Measurements from ENCODE around the gene PNPLA2.

The PNPLA2 gene

DNA sequence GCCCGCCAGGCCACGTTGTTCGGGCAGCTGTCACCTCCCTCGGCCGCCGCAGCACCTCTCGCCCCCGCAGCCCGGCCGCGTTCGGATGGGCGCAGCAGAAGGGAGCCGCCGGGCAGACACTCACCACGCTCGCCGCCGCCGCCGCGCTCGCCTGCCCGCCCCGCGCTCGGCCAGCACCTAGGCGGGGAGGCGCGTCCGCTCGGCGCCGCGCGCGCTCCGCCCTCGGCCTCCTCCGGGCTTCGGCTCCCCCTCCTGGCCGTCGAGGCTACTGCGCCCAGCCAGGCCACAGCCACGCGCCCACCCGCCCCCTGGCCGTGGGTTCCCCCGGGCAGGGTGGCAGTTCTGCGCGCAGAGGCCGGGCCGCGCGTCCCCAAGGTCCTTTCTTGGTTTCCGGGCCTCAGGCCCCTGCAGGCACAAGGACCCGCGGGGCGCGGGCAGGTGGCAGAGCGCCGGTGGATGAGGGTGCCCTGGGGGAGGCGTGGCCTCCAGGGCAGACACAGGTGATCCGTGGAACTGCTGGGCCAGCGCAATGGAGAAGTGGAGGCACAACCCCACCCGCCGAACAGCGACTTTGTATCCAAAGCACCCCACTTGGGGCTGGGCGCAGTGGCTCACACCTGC is 20.5 kb upstream of the PNPLA2 start, which contains the start of gene SLC25A22:
TSS of gene SLC25A22 (minus strand) at position 189 of the 621 bp plus-strand sequence. CDS start 3,275 bp downstream, outside the sequence.
- in situ Hi-C loops (cut with MboI; ENCODE audit: low sequenced_read_pairs): no loop called here

DNA sequence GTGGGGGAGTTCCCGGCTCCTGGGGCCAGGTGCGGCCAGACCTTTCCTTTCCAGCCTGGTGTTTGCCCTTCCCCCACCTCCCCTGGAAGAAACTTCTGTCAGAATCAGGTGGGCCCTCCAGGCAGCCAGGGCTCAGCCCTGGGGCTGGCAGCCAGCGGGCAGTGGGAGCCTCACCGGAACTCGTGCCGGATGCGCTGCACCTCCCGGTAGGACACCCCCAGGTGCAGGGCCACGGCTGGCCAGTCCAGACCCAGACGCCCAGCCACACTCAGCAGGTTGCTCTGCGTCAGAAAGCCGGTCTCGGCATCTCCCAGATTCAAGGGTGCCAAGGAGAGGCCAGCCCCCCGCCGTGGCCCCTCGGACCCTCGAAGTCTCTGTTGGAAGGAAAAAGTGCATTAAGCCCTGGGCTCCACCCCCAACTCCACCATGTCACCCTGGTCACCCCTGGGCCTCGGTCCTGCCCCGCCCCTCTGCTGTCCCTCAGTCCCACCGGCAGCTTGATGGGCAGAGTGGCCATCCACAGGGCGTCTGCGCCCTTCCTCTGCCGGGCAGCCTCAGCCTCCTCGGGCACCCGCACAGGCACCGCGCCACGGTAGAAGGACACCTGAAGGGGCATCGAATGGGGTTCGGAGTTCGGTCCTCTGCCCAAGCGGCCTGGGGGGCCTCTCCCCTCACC is 18.9 kb upstream of the PNPLA2 start:
- in situ Hi-C loops (cut with MboI; ENCODE audit: low sequenced_read_pairs): no loop called here

DNA sequence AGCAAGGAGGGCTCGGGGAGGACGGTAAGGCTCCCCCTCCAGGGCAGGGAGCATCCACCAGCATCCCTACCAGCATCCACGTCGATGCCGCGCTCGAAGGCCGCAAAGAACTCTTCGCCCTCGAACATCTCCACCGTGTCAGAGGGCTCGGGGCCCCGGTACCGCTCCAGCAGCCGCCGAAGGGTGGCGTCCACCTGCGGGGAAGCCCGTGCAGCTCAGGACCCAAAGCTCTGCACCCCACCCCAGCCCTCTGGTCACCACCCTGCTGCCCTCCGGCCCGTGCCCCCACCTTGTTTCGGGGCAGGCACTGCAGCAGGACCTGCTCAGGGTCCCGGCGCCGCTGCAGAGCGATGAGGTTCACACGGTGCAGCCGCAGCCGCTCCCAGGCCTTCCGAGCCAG is 18.2 kb upstream of the PNPLA2 start:
- in situ Hi-C loops (cut with MboI; ENCODE audit: low sequenced_read_pairs): no loop called here

DNA sequence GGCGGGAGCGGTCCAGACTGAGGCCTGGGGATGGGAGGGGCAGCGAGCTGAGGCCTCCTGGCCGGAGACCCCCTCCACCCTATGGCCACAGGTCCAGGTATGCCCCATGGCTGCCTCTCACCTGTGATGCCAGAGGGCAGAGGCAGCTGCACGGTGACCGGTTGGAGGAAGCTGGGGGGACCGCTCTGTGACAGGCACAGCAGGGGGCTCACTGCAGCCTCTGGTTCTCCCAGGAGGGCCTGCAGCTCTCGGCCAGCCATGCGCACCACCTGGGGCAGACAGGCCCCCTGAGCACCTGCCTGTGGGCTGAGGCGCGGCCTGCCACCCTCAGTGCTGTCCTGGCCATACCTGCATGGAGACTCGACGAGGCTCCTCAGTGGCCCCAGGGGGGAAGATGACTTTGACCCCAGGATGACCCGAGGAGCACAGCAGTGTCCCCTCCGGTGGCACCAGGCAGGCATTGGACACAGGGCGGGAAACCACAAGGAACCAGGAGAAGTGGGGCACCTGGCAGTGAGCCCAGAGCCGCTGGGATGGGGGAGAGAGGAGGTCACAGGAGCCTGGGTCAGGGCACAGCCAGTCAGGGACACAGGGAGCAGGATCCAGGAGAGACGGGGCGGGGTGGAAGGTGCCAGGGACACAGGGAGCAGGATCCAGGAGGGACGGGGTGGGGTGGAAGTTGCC is 17.5 kb upstream of the PNPLA2 start:
- in situ Hi-C loops (cut with MboI; ENCODE audit: low sequenced_read_pairs): no loop called here

DNA sequence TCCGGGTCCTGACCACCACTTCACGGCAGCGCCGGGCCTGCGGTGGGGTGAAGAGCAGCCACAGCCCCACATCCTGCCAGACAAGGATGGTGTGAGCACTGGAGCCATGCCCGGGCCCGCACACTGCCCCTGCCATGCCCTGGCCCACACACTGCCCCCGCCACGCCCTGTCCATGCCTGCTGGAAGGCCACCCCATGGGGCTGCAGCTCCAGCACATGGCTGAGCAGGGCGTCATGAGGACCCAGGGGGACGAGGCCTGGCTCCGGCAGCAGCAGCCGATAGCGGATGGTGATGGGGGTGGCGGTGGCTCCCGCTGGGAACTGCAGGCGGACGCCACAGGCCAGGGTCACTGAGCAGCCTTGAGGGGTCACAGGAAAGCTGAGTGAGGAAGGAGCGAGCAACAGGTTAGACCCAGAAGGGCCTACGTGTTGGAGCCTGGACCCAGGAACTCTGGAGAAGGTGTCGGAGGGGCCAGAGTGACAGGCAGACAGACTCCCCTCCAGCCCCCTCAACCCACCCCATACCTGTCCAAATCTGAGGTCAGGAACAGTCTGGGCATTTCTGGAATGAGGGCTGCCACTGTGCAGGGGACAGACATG is 16.6 kb upstream of the PNPLA2 start:
- in situ Hi-C loops (cut with MboI; ENCODE audit: low sequenced_read_pairs): no loop called here

DNA sequence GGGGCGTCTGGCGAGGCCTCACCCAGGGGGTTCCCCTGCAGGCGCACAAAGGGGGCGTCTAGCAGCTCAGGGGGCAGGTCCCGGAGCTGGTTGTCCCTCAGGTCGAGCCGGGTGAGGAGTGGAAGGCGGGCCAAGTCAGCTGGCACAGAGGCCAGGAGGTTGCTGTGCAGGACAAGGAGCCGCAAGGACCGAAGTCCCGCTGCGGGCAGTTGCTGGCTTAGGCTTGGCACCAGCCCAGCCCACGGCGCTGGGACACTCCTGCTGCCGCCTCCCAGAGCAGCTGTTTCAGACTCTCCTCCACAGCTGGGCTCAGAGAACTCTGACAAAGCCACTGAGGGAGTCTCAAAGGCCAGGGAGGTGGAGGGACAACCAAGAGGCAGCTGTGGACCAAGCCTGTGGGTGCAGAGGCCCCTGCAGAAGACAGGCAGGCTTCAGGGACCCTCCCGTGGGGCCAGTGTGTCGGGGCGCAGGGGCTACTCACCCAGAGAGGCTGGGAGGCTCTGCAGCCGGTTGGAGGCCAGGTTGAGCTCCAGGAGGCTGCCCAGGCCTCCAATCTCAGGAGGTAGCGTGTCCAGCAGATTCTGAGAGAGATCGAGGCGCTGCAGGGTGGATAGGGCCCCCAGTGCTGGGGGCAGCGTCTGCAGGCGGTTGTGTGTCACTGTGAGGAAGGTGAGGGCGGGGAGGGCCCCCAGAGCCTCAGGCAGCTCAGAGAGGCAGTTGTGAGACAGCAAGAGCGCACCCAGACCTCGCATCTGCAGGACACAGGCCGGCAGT is 15.8 kb upstream of the PNPLA2 start:
- in situ Hi-C loops (cut with MboI; ENCODE audit: low sequenced_read_pairs): no loop called here

DNA sequence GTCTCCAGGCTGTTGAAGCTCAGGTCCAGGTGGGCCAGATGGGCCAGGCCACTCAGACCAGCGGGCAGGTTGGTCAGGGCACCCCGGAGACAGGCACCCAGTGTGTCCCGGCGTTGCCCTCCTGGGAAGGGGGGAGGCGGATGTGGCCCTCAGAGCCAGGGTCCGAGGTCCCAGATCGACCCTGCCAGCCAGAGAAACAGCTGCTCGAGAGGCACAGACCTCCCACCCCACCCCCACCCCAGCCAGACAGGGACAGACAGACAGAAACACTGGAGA is 15.3 kb upstream of the PNPLA2 start:
- in situ Hi-C loops (cut with MboI; ENCODE audit: low sequenced_read_pairs): no loop called here

DNA sequence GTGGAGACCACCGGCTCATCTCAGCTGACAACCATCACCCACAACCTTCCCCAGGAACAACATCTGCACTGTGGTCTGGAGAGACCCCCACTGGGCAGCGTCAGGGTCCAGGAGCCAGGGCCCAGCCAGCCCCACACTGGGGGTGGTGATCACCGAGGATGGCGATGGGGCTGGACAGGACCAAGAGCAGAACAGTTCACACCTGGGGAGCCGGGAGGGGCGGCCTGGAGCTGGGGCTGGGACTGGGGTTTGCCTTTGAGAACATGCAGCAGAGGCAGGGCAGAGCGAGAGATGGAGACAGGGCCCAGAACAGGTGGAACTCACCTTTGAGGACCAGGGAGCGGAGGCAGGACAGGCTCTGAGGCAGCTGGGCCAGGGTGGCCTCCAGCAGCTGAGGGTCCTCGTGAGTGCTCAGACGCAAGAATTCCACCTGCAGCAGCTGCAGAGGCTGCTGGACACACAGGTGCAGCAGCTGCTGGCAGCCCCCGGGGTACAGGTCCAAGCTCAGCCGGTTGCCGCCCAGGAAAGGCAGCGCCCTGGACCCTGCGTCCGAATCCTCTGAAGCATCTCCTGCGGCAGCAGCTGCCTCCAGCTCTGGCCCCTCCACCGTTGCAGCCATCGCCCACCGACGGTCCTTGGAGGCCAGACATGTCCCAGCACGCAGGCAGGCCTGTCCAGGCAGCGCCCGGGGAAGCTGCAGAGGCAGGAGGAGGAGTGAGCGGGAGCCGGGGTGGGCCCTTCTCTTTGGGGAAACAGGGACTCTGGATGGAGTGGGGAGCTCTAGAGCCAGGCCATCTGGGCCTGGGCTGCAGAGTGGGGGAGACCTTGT is 14.7 kb upstream of the PNPLA2 start:
- in situ Hi-C loops (cut with MboI; ENCODE audit: low sequenced_read_pairs): no loop called here

DNA sequence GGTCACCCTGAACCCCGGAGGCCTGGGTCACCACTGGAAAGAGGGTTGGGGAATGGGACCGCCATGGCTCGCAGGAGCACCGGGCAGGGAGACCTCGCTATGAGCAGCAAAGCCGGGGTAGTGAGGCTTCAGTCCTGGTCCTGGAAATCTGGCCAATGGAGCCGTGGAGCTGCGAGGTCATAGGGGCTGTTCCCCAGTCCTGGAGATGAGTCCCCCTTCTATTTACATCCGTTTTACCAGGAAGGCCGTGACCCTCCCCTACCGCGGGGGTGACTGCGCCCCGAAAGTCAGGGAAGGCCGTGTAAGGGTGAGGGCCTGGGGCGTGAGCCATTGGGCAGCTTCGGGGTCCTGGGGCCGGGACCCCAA is 14.1 kb upstream of the PNPLA2 start:
- in situ Hi-C loops (cut with MboI; ENCODE audit: low sequenced_read_pairs): no loop called here

DNA sequence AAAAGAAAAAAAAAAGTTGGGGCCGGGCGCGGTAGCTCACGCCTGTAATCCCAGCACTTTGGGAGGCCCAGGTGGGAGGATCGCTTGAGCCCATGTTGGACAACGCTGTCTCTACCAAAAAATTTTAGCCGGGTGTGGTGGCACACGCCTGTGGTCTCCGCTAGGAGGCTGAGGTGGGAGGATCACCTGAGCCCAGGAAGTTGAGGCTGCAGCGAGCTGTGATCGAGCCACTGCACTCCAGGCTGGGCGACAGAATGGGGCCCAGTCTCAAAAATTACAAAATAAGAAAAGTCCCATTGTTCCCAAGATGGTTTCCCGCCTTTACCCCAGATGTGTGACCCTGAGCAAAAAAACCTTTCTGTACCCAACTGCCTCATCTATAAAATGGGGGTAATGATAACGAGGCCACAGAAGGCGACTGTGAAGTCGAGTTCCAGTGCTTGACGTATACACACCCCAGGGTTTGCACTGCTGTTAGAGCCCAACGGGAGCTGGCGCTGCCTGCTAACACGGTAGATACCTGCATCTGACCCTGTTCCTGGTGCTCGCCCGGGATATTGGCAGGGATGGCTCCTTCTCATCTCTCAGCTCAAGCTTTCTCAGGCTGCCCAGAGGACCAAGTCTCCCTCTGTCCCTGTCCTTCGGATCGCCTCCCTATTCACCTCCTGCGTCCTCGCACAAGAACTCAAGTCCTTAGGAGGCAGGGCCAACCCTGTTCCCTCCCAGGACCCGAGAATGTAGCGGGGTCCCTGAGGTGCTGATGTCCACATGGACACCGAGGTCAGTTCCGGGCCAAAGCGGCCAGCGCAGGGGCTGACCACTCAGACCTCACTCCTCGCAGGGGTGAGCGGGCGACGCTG is 10.1 kb upstream of the PNPLA2 start:
- in situ Hi-C loops (cut with MboI; ENCODE audit: low sequenced_read_pairs): no loop called here

DNA sequence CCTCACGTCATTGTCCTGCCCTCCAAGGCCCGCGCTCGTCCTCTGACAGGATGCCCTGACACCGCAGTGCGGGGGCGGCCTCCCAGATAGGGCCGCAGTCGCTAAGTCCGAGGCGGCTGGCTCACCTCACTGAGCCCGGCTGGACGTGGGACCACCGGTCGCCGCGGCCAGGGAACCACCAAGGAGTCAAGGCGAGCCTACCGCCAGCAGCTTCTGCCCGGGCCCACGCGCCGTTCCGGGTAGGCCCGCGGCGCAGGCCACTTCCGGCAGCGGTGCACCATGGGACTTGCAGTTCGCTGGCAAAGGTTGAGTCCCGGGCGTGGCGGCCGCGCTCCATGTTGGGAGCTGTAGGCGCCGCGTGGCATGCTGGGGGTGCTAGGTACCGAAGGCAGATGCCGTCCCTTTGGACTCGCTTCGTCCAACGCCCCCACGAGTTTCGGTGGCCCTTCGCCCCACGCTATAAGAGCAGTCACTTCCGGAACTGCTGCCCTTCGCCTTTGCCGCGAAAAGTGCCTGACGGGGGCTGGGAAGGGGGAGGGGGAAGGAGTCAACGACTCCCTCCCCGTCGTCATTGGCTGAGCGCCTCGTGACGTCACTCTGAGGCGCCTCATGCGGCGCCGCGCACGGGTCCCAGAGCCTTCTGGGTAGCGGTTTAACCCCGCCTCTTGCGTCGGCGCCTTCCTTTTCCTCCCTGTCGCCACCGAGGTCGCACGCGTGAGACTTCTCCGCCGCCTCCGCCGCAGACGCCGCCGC is 9.3 kb upstream of the PNPLA2 start, which contains the start of gene RPLP2:
TSS of gene RPLP2 (plus strand) at position 681 of the 753 bp plus-strand sequence. CDS start 268 bp downstream, outside the sequence.
- in situ Hi-C loops (cut with MboI; ENCODE audit: low sequenced_read_pairs): no loop called here

DNA sequence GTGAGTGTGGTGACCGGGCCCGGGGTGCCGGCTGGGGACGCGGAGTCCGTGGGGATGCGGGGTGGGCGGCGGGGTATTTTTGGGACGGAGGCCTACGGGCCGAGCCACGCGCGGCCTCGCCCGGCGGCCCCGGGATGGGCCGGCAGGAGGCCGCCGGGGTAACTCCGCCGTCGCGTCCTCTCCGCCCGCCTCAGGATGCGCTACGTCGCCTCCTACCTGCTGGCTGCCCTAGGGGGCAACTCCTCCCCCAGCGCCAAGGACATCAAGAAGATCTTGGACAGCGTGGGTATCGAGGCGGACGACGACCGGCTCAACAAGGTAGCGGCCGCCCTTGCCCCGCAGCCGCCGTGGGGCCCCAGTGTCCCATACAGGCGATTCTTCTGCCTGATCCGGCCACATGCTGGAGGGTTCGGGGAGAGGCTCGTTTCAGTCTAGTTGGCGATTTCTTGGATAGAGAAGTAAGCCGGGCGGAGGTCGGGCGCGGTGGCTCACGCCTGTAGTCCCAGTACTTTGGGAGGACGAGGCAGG is 8.6 kb upstream of the PNPLA2 start:
- in situ Hi-C loops (cut with MboI; ENCODE audit: low sequenced_read_pairs): no loop called here

DNA sequence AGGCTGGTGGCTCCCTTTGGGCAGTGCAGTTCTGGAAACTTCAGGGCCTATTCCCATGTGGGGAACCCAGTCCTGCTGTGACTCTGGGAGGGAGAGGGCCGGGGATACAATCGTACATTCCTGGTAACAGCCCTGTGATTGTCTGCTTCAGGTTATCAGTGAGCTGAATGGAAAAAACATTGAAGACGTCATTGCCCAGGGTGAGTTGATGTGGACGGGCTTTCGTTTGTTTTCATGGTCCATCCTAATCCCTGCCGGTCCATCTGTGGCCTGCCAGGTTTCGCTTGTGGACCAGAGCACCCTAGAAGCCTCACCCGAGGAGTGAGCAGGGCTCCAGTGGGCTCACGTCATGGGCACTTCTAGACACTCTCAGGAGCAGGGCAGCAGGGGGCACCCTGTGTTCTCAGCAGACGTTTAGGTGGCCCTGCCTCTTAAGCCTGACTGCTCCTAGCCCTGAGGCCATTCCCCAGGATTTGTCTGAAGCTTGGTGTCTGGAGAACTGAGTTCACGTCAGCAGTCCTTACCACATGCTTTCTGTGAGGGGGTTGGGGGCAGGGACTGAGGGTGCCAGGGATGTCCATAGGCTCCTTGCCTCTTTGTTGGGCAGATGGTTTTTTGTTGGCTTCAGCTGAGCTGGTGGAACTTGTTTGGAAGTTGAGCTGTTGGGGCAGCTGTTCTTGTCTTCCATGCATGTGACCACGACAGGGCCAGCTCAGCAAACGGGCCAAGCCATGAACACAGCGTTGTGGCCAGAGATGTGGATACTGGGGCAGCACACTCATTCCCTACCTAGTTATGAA is 7.1 kb upstream of the PNPLA2 start:
- in situ Hi-C loops (cut with MboI; ENCODE audit: low sequenced_read_pairs): no loop called here

DNA sequence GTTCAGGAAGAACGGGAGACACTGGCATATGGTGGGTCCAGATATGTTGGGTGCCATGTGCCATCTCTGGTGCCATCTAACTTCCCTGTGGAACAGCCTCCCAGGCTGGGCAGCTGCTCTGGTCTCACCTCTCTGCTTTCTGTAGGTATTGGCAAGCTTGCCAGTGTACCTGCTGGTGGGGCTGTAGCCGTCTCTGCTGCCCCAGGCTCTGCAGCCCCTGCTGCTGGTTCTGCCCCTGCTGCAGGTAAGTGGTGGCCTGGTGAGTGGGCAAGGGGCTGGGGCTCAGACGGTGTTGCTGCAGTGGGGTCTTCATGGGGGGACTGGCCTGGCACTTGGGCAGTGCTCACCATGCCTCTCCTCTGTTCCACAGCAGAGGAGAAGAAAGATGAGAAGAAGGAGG is 6.3 kb upstream of the PNPLA2 start:
- in situ Hi-C loops (cut with MboI; ENCODE audit: low sequenced_read_pairs): no loop called here

DNA sequence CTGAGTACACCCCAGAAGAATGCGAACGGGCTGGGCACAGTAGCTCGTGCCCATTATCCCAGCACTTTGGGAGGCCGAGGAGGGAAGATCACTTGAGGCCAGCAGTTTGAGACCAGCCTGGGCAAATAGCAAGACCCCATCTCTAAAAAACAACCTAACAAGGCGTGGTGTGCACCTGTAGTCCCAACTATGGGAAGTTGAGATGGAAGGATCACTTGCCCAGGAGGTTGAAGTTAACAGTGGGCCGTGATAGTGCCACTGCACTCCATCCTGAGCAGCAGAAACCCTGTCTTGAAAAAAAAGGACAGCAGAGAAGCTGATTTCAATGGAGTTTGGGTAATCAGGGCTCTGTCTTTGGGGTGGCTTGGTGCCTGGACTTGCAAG is 5.7 kb upstream of the PNPLA2 start:
- in situ Hi-C loops (cut with MboI; ENCODE audit: low sequenced_read_pairs): no loop called here

DNA sequence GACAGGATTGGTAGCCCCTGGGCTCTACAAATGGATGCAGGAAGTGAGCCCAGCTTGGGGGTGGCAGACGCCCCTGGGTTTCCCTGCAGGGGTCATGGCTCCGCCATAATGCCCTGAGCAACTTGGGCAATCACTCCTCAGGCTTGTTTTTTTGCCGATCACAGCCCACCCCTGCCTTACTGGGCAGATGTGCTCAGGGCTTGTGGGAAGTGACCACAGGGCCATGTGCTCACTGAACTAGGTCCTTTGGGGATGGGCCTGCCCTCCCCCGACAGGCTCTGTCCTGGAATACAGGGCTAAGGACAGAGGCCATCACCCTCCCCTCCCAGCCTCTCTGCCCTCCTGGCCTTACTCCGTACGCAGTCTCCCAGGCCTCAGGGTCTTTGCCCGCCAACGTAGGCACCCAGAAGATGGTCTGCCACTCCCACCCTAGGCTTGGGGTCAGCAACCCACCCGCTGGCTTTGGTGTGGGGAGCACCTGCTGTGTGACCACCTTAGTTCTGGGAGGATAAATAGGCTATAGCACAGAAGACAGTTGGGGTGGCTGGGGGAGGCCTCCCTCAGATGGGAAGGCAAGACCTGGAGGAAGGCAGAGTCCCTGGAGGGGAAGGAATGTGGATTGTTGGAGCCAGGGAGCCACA is 5.1 kb upstream of the PNPLA2 start:
- in situ Hi-C loops (cut with MboI; ENCODE audit: low sequenced_read_pairs): no loop called here
